Activated T-helper 9 cell treated with anti-CD3 and anti-CD28 coated beads, Interleukin-2, amount 50 U/mL, for 16 hours (primary cell): ENCODE data around the gene ZNF561.
"Not testable (repeated sequence)": the region's sequence is repeated elsewhere in the genome, so short reads cannot be mapped to it uniquely, and the experiment has no call there.

ENCODE experiments used
- DNase-seq: peaks from one replicate; pipeline ENCODE4 v3.0.0-alpha.2; 2020; ENCODE audit warnings: low read depth

ZNF561 gene

GRCh38 chr19:9621156-9622037 lies at the start of gene ZNF561:
ZNF561 (minus strand) TSS chr19:9621232; CDS start chr19:9619456, 1,776 bp downstream.
- DNase-seq, result peak; percentile 80

- no peak for DNase-seq
These were observed 47.5 kb upstream of the ZNF561 start for GRCh38 chr19:9668544-9668943.

GRCh38 chr19:9667898-9668297 lies 46.9 kb upstream of the ZNF561 start:
- no peak for DNase-seq

- no peak for DNase-seq
These were observed 37.7 kb upstream of the ZNF561 start for GRCh38 chr19:9658769-9659168.

GRCh38 chr19:9653066-9653555 lies 32.1 kb upstream of the ZNF561 start:
- not testable (repeated sequence) for DNase-seq

DNA sequence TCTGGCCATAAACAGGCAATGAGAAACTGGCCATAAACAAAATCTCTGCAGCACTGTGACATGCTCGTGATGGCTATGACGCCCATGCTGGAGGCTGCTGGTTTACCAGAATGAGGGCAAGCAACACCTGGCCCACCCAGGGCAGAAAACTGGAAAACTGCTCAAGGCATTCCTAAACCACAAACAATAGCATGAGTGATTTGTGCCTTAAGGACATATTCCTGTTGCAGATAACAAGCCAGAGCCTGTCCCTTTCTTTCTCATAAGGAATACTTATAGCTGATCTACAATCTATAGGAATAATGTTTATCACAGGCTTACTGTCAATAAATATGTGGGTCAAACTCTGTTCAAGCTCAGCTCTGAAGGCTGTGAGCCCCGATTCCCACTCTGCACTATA lies 30.4 kb upstream of the ZNF561 start:
- not testable (repeated sequence) for DNase-seq

GRCh38 chr19:9650345-9650744 lies 29.3 kb upstream of the ZNF561 start:
- DNase-seq, result no peak

DNA sequence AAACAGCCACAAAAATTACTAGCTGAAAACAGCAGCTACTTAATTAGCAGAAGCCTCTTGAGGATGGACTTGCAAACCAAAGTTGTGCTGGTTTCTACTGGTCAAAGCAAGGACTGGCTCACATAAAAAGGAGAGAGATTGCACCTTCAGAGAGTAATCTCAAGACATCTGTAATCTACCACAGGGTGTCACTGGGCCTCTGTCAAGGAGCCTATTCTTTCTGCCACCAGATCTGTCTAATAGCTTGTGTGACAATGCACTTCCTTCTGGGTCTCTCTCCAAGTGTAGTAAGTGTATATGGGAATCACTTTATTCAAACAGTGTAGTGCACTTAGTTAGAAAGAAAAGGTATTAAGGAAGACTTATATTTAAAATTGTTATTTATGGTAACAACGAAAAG lies 24.4 kb upstream of the ZNF561 start:
- DNase-seq, result no peak

- no peak for DNase-seq
These were observed 23.4 kb upstream of the ZNF561 start for GRCh38 chr19:9644472-9644871.

DNA sequence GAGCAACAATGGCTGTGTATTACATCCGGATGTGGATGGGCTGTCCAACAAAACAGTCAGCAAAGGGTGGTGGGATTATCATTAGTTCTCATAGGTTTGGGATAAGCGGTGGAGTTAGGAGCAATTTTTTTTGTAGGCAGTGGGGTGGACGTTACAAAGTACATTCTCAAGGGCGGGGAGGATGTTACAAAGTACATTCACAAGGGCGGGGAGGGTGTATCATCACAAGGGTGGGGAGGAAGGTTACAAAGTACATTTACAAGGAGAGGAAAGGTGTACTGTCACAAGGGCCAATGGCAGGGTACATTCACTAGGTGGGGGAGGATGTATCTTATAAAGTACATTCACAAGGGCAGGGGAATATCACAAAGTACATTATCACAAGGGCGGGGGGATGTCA lies 20.8 kb upstream of the ZNF561 start:
- DNase-seq, result no peak

DNA sequence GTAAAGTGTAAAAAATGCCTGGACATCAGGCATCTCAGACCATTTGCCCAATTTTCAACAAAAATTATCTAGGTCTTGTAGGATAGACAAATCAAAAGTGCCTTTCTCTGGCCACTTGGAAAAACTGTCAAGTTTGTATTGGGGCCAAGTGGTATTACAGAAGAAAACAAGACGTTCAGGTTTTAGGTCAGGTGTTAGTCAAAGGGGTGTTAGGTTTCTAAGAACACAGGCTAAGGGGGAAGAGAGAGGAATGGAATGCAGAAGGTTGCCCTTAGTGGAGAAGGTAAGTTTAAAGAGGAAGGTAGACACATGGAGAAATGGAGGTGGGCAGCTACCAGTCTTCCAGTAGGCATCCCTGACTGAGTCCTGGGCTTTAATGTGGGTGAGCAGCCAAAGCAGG lies 19.9 kb upstream of the ZNF561 start:
- no peak for DNase-seq

GRCh38 chr19:9636018-9636417 lies 15.0 kb upstream of the ZNF561 start:
- no peak for DNase-seq

DNA sequence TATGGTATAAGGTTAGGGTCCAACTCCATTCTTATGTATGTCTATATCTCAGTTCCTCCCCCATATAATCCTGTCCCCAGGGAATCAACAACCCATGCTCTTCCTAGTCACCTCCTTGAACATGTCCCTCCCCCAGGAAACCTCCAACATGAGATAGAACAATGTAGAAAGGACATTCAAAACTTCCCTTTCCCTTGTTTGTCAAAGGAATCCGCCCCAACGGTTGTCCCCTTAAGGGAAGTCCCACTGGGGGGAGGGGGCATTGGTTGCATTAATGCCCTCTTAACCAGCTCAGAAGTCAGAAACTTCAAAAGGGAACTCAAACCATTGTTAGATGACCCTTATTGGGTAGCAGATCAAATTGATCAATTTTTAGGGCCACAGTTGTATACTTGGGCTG lies 6.8 kb upstream of the ZNF561 start:
- no peak for DNase-seq

DNA sequence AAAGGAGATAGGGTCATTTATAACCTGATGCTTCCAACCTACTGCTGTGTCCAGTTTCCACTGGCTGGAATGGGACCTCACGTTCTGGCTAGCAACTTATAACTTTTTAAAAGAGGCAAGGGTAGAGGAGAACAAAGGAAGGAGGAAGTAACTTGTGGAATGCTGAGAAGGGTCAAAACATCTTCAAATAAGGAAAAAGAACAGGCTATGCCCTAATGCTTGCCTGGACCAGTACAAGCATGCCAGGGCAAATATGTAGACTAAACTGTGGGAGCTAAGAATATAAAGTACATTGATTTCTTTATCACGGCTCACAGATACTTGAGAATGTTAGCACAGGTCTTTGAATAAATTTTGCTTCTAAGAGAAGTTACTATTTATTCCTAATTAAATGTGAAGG lies 1.5 kb upstream of the ZNF561 start:
- DNase-seq, result no peak

DNA sequence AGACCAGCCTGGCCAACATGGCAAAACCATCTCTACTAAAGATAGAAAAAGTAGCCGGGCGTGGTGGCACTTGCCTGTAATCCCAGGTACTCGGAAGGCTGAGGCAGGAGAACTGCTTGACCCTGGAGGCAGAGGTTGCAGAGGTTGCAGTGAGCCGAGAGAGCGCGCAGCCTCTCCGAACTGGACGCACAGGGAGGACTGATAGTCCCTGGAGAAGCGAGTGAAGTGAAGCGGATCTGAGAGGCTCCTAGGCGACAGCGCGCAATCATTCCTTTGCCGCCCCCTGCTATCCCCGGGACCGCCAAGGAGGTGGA lies 233 bp downstream of the ZNF561 start:
- DNase-seq, result no peak

DNA sequence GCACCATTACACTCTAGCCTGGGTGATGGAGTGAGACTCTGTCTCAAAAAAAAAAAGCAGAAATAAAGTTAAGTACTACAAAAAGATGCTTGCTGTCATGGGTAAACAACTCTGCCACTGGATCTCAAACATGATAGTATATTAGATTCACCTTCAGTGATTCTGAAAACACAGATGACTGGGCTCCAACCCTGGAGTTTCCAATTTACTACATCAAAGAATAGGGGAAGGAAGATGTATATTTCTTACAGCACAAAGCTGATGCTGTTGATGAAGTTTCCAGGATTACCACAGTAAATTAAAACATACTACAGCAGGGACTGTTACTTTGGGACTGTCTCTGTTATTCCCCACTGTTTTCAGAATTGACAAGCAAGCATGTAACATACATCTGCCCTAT lies 5.2 kb downstream of the ZNF561 start:
- DNase-seq, result no peak

DNA sequence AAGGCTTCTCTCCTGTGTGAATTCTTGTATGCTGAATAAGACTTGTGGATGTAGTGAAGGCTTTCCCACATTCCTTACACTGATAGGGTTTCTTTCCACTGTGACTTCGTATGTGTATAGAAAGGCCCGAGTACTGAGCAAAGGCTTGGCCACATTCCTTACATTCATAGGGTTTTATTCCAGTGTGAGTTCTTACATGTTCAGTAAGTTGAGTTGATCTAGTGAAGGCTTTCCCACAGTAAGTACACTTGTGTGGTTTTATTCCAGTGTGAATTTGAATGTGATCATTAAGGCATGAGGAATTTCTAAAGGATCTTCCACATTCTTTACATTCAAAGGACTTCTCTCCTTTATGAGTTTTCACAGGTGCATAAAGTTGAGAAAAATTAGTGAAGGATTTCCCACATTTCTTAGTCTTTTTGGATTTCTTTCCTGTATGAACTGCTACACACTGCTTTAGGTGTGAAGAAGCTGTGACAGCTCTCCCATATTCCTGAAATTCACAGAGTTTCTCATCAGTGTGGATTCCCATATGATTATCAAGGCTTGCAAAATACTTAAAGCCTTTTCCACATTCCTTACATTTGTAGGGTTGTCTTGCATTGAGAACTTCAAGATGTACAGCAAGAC lies 10.4 kb downstream of the ZNF561 start:
- no peak for DNase-seq

- DNase-seq, result no peak
These were observed 12.1 kb downstream of the ZNF561 start for GRCh38 chr19:9608912-9609311.

DNA sequence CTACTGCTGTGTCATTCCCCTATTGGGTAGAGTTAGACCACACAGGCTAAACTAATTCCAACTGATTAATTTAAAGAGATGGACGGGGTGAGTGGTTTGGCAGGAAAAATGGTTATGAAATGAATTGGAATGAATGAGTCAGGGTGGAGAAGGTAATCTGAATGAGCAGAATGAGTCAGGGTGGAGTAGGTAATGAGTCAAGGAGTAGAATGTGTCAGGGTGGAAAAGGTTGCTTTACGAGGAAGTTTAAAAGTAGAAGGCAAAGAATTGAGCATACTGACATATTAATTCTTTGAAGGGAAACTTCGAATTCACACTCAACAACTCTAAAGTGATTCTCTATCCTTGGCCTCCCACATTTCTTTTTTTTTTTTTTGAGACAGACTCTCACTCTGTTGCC lies 24.0 kb downstream of the ZNF561 start:
- DNase-seq, result no peak

DNA sequence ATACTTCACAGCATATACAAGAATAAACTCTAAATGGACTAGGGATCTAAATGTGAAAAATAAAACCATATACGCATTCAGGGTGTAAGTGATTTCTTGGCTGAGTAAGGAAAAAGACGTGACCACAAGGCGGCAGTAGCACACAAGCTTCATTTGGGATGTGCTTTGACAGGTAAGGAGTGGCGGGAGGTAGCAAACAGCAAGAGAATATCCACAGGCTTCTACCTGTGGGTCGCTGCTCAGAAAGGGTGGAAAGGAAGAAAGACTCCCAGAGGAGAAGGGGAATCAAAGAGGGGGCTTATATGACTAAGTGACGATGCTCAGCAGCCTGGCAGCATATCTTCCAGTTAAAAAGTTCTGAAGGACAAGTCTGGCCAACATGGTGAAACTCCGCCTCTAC lies 34.3 kb downstream of the ZNF561 start:
- DNase-seq, result peak; percentile 55

DNA sequence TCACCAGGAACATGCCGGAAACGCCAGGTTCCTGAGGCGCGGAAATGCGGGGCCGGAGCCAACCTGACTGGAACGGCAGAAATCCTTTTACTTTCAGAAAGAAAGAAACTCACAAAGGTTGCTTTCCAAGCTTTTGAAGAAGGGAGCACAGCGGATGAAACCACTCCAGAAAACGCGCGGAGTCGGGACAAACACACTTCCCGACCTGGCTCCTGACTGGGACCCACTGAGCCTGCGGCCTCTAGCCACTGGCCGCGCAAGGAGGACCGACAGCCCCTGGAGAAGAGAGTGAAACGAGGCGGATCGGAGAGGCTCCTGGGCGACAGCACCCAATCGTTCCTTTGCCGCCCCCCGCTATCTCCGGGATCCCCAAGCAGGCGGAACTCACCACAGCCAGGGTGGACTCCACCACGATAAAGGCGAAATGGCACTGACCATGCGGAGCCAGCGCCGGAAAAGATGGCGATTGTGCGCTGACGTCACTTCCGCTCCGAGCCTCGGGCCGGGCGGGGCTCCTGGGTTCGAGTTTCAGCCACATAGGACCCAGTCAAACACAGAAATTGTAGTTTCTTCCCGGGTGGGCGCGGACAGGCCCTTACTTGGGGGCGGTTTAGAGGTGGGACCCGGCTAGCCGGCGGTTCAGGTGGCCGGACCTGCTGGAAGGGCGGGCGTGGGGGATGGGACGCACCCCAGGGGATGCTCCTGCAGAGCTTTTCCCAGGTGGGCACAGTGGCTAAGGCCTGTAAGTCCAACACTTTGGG lies 36.8 kb downstream of the ZNF561 start, which contains the start of gene ZNF121:
ZNF121 (minus strand) TSS at position 432 of the 761 bp plus-strand sequence. CDS start 16,407 bp downstream, outside the sequence.
- peak; percentile 67 for DNase-seq

DNA sequence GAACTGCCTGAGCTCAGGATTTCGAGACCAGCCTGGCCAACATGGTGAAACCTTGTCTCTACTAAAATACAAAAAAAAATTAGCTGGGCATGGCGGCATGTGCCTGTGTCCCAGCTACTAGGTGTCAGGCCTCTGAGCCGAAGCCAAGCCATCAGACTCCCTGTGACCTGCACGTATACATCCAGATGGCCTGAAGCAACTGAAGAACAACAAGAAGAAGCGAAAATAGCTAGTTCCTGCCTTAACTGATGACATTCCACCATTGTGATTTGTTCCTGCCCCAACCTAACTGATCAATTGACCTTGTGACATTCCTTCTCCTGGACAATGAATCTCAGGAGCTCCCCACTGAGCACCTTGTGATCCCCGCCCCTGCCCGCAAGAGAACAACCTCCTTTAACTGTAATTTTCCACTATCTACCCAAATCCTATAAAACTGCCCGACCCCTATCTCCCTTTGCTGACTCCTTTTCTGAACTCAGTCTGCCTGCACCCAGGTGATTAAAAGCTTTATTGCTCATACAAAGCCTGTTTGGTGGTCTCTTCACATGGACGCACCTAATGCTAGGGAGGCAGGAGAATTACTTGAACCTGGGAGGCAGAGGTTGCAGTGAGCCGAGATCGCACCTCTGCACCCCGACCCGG lies 38.8 kb downstream of the ZNF561 start:
- not testable (repeated sequence) for DNase-seq
